A549 (cell line): Measurements from ENCODE around the gene HEBP1. TPM values are rescaled to one million over a fixed set of nuclear protein-coding genes. Genes with fewer than 3 reads are reported as not detected.
A peak's percentile ranks its signal among the peaks of the same experiment; 100 is the strongest.

Experiments used
- ATAC-seq, 2 experiments: fragments of 200-7000 bp in 1 of 2; fragments of >200 bp in 1 of 2; cut with Nextera tagmentation in 1 of 2; cut with Tn5 transposase in 1 of 2; 3 replicates each; pipeline versions ENCODE4 v1.8.0 to v1.9.1; 2018 to 2020; ENCODE audit warnings: mild to moderate bottlenecking in 1 of 2, moderate library complexity in 1 of 2
- CTCF ChIA-PET: fragments of 300-600 bp; sonication (Branson Sonifier 250); formaldehyde crosslinking; extraction: SDS; loops from one replicate; lab custom pipeline; 2021; ENCODE audit warnings: antibody characterized with exemption, inconsistent platforms; lab: Yijun Ruan, JAX
- POLR2A ChIA-PET: fragments of 350-600 bp; formaldehyde crosslinking; extraction: SDS; loops from one replicate; lab custom pipeline; 2021; ENCODE audit warnings: antibody characterized with exemption, inconsistent platforms; lab: Yijun Ruan, JAX
- DNase-seq, 2 experiments: peaks; one replicate each; pipeline versions ENCODE4 v3.0.0 to v3.0.0-alpha.2; 2011 to 2016; ENCODE audit warnings: low read depth in 1 of 2, low spot score in 1 of 2
- FAIRE-seq: peaks from 2 replicates; lab custom pipeline; 2011; peaks lifted over from hg19 to GRCh38; lab: Jason Lieb, UNC
- H3K27ac ChIP-seq, 2 experiments: fragments of >200 bp; sonication (Bioruptor Twin); formaldehyde crosslinking; 3 replicates each; pipeline ENCODE4 v1.5.1; 2016 to 2017
- H3K4me1 ChIP-seq: fragments of >200 bp; sonication (Bioruptor Twin); formaldehyde crosslinking; 3 replicates; pipeline ENCODE4 v1.6.1; 2016
- H3K4me2 ChIP-seq: fragments of >200 bp; sonication (Bioruptor Twin); formaldehyde crosslinking; 3 replicates; pipeline ENCODE4 v1.6.1; 2016
- H3K4me3 ChIP-seq: fragments of >200 bp; sonication (Bioruptor Twin); formaldehyde crosslinking; 3 replicates; pipeline ENCODE4 v1.5.1; 2016
- H3K9me3 ChIP-seq: fragments of >200 bp; sonication (Bioruptor Twin); formaldehyde crosslinking; 3 replicates; pipeline ENCODE4 v1.6.1; 2016
- CTCF ChIP-seq: fragments of >200 bp; sonication (Bioruptor Twin); formaldehyde crosslinking; IDR thresholded peaks from 3 replicates; pipeline ENCODE4 v1.5.1; 2016
- EHF ChIP-seq: fragments of 250-450 bp; sonication (Bioruptor Pico); IDR thresholded peaks from 2 replicates; pipeline ENCODE4 v1.5.0; 2020; ENCODE audit warnings: mild to moderate bottlenecking
- FOSB ChIP-seq: fragments of 250-450 bp; sonication (Bioruptor Pico); IDR thresholded peaks from 2 replicates; pipeline ENCODE4 v1.5.0; 2020; ENCODE audit warnings: mild to moderate bottlenecking, moderate library complexity
- FOSL2 ChIP-seq, 2 experiments: fragments of 450-650 bp in 1 of 2; fragments of >200 bp in 1 of 2; sonication (Bioruptor Twin) in 1 of 2; formaldehyde crosslinking; IDR thresholded peaks; 2 replicates each; pipeline versions ENCODE4 v1.5.0 to v1.6.1; 2016 to 2020; ENCODE audit warnings: mild to moderate bottlenecking in 1 of 2, moderate library complexity in 1 of 2
- GATA3 ChIP-seq: IDR thresholded peaks from 2 replicates; pipeline ENCODE4 v1.6.1; 2012; ENCODE audit warnings: borderline replicate concordance
- HDAC2 ChIP-seq: fragments of 200-600 bp; sonication (generic); IDR thresholded peaks from 2 replicates; pipeline ENCODE4 v1.6.1; 2016
- HEYL ChIP-seq: fragments of 250-450 bp; sonication (Bioruptor Pico); IDR thresholded peaks from 2 replicates; pipeline ENCODE4 v1.8.0; 2021; ENCODE audit warnings: mild to moderate bottlenecking, moderate library complexity
- JUN ChIP-seq, 2 experiments: fragments of >200 bp; sonication (Bioruptor Twin); formaldehyde crosslinking; IDR thresholded peaks; 2 replicates in 1 of 2; 3 replicates in 1 of 2; pipeline ENCODE4 v1.6.1; 2016 to 2017
- KDM1A ChIP-seq: fragments of 200-600 bp; sonication (generic); IDR thresholded peaks from 2 replicates; pipeline ENCODE4 v1.6.1; 2016; ENCODE audit warnings: low read depth, mild to moderate bottlenecking
- MAFK ChIP-seq: fragments of 450-650 bp; IDR thresholded peaks from 2 replicates; pipeline ENCODE4 v1.6.1; 2014; ENCODE audit not compliant: partially characterized antibody
- MAX ChIP-seq: IDR thresholded peaks from 2 replicates; pipeline ENCODE4 v1.6.1; 2012
- MAZ ChIP-seq: fragments of 150-350 bp; IDR thresholded peaks from 2 replicates; pipeline ENCODE4 v1.6.1; 2014; ENCODE audit warnings: antibody characterized with exemption, low read depth, low read length, borderline replicate concordance
- NFE2L2 ChIP-seq: fragments of 150-350 bp; conservative IDR thresholded peaks from 2 replicates; pipeline ENCODE4 v1.6.1; 2014; ENCODE audit warnings: low read length
- RAD21 ChIP-seq, 2 experiments: fragments of >200 bp in 1 of 2; sonication (Bioruptor Twin) in 1 of 2; formaldehyde crosslinking in 1 of 2; IDR thresholded peaks in 1 of 2; conservative IDR thresholded peaks in 1 of 2; 2 replicates in 1 of 2; 3 replicates in 1 of 2; pipeline ENCODE4 v1.6.1; 2012 to 2018; ENCODE audit warnings: inconsistent platforms in 1 of 2
- RFX5 ChIP-seq: fragments of 450-650 bp; IDR thresholded peaks from 2 replicates; pipeline ENCODE4 v1.7.1; 2014; ENCODE audit warnings: antibody characterized with exemption, mild to moderate bottlenecking, moderate library complexity
- SMC3 ChIP-seq: fragments of >200 bp; sonication (Bioruptor Twin); formaldehyde crosslinking; IDR thresholded peaks from 3 replicates; pipeline ENCODE4 v1.6.1; 2018; ENCODE audit warnings: inconsistent platforms
- ZC3H11A ChIP-seq: fragments of 450-650 bp; IDR thresholded peaks from 2 replicates; pipeline ENCODE4 v1.6.1; 2014; ENCODE audit warnings: antibody characterized with exemption, mild to moderate bottlenecking
- WGBS: methylation state at CpG from one replicate; pipeline ENCODE4 v1.1.6; 2017; ENCODE audit errors: missing lambda C conversion rate; 5-methylcytosine and 5-hydroxymethylcytosine counted together
- polyA plus RNA-seq, 4 experiments: library from polyadenylated mRNA; depleted of rRNA in 3 of 4; stranded (reverse); fragments of >200 nt; fragmentation: RNase III in 1 of 4; extraction: RNeasy Plus Mini Kit Qiagen cat#74134 plus additional on column Dnase treatment in 1 of 4; gene quantifications; 2 replicates in 3 of 4; 3 replicates in 1 of 4; pipeline ENCODE4 v1.2.3, GENCODE V29; 2011 to 2017
- TF ChIP-seq, protein P1 (sequence below): fragments of 200-600 bp; sonication (generic); IDR thresholded peaks from 2 replicates; pipeline ENCODE4 v1.6.1; 2016; ENCODE audit warnings: antibody characterized with exemption, mild to moderate bottlenecking, moderate library complexity

HEBP1 gene
- polyA plus RNA-seq, 2 of the 4 experiments (the other 2 are of a cell fraction): 24.8 to 48.9 TPM

GRCh38 chr12:12976366-12976765 lies 23.7 kb downstream of the HEBP1 start (continued):
- TF ChIP-seq FOSB (CRISPR knock-in tag) (no peak), MAZ (no peak), NFE2L2 (peak; percentile 32), FOSL2 (IDR thresholded peaks at IDR 0.05) (peak; percentile 60; the same call in 1 of the 2 replicates), FOSL2 (CRISPR knock-in tag; IDR thresholded peaks at IDR 0.05) (peak; percentile 89), GATA3 (peak; percentile 48; the same call in 1 of the 2 replicates), HEYL (CRISPR knock-in tag) (no peak), ZC3H11A (no peak), RFX5 (no peak), JUN (IDR thresholded peaks at IDR 0.05) (no peak), KDM1A (no peak), MAX (peak; percentile 56)
- TF ChIP-seq, protein P1, sequence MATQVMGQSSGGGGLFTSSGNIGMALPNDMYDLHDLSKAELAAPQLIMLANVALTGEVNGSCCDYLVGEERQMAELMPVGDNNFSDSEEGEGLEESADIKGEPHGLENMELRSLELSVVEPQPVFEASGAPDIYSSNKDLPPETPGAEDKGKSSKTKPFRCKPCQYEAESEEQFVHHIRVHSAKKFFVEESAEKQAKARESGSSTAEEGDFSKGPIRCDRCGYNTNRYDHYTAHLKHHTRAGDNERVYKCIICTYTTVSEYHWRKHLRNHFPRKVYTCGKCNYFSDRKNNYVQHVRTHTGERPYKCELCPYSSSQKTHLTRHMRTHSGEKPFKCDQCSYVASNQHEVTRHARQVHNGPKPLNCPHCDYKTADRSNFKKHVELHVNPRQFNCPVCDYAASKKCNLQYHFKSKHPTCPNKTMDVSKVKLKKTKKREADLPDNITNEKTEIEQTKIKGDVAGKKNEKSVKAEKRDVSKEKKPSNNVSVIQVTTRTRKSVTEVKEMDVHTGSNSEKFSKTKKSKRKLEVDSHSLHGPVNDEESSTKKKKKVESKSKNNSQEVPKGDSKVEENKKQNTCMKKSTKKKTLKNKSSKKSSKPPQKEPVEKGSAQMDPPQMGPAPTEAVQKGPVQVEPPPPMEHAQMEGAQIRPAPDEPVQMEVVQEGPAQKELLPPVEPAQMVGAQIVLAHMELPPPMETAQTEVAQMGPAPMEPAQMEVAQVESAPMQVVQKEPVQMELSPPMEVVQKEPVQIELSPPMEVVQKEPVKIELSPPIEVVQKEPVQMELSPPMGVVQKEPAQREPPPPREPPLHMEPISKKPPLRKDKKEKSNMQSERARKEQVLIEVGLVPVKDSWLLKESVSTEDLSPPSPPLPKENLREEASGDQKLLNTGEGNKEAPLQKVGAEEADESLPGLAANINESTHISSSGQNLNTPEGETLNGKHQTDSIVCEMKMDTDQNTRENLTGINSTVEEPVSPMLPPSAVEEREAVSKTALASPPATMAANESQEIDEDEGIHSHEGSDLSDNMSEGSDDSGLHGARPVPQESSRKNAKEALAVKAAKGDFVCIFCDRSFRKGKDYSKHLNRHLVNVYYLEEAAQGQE: no peak
- TF ChIP-seq, all 56 proteins: peak for 6

DNA sequence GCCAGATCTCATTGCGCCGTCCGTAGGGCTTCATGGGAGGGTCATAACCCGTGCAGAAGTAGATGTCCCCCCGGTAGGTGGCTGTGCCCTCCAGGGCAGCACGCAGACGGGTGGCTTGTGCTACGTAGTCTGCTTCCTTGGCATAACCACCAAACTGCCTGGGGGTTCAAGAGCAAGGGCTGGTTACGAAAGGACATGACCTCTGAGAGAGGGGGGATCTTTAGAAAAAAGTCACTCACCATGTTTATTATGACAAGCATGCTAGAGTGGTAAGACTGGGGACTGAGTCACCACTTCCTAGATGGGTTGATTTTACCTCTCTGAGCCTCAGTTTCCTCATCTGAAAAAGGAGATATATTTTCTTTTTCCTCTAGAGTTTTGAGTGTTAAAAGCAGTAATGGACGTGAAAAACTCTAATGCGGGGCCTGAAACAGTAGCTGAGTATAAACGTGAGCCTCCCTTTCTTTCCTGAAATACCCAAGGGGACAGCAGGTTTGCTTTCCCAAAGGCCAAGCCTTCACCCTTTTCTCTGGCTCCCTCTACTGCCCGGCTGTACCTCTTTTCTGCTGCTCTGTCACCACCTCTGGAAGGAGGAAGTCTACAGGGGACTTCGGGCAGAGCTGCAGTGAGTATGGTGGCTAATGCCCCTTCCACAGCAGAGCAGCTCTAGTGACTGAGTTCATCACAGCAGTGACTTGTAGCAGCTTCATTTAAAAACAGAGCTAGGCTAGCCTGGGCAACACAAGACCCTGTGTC lies 24.6 kb downstream of the HEBP1 start:
- Histone ChIP-seq H3K4me2 (peak overlapping the region; percentile 54), H3K4me3 (no peak overlapping the region), H3K27ac (peak overlapping the region; percentile 63 to 71), H3K4me1 (peaks cover 48% of the 10 kb centered on the region), H3K9me3 (peaks cover 14% of the 10 kb centered on the region; the same call in 2 of the 3 replicates)
- peak; percentile 36 to 71; a peak in 3 of 6 replicates for ATAC-seq
- WGBS: 80% methylated on average over 14 of the region's 14 CpGs
- ChIA-PET POLR2A (interaction anchor here (0.6 kb wide), 3 partner anchors 19 to 69 kb away, joined by 3 to 4 read pairs (median 3); no protein-coding TSS in a partner anchor), CTCF (interaction anchor here (0.7 to 3.3 kb wide), 16 partner anchors 9 to 179 kb away, joined by 3 to 21 read pairs (median 5); no protein-coding TSS in a partner anchor)
- TF ChIP-seq CTCF: peak; percentile 42
- no peak for TF ChIP-seq EHF (CRISPR knock-in tag)
- TF ChIP-seq MAFK: no peak
- TF ChIP-seq SMC3: peak; percentile 37; the same call in 2 of the 3 replicates
- peak; percentile 37; the same call in 1 of the 2 replicates for TF ChIP-seq MAX
- TF ChIP-seq RAD21 (conservative IDR thresholded peaks at IDR 0.05 in 1 of 2, IDR thresholded peaks at IDR 0.05 in 1 of 2): peak; percentile 49 to 80; a peak in 4 of 5 replicates
- no peak for TF ChIP-seq HDAC2
- TF ChIP-seq, all 56 proteins: peak for 4
- DNase-seq: peak; percentile 61 to 64
- FAIRE-seq: no peak
